HG03432 (cell line): ENCODE measurements around the gene ME2.
"Not testable (repeated sequence)": the region's sequence is repeated elsewhere in the genome, so short reads cannot be mapped to it uniquely, and the experiment has no call there.

ENCODE experiments used
- ATAC-seq: cut with Tn5 transposase; IDR thresholded peaks from one replicate; pipeline ENCODE4 v1.9.1; 2021; ENCODE audit warnings: mild to moderate bottlenecking, moderate library complexity; ENCODE audit not compliant: unreplicated experiment

ME2 gene

GRCh38 chr18:50878345-50879301 lies at the start of gene ME2:
ME2 (plus strand) TSS chr18:50879118; CDS start chr18:50895821, 16,703 bp downstream.
- ATAC-seq, result peak; percentile 97

DNA sequence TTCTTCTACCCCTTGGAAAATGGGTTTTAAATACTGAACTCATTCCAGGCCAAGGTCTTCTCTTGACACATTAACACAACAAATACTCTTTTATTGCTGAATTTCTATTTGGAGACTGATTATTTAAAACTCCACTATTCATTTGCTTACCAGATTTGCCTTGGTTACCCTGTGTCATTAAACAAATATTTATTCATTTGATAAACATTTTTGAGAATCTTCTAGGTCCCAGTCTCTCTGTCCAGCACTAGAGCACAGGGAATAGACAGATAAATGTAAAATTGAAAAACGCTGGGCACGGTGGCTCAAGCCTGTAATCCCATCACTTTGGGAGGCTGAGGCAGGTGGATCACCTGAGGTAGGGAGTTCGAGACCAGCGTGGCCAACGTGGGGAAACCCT lies 49.3 kb upstream of the ME2 start:
- no peak for ATAC-seq

- ATAC-seq, result peak; percentile 66
Observed at GRCh38 chr18:50830544-50830943, 48.4 kb upstream of the ME2 start.

DNA sequence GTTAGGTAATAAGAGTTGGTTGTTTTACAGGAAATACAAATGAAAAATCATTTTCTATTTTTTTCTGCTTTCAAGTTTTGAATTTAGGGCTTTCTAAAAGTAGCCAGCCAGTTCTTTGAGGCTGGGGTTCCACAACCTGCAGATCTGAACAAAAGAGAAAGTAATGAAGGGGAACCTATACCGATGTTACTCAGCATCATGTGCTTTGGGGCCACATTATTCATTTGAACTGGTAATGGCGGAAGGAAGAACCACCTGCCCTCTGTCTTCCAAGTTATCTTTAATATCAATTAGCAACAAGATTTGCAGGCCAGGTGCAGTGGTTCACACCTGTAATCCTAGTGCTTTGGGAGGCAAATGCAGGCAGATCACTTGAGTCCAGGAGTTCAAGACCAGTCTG lies 46.2 kb upstream of the ME2 start:
- ATAC-seq, result peak; percentile 58

DNA sequence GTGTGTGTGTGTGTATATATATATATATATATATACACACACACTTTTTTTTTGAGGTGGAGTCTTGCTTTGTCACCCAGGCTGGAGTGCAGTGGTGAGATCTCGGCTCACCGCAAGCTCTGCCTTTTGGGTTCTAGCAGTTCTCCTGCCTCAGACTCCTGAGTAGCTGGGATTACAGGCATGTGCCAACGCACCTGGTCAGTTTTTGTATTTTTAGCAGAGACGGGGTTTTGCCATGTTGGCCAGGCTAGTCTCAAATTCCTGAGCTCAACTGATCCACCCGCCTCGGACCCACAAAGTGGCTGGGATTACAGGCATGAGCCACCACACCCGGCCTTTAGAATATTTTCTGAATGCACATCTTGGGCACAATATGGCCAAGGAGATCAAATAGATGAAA lies 45.4 kb upstream of the ME2 start:
- not testable (repeated sequence) for ATAC-seq

- ATAC-seq, result no peak
Observed at GRCh38 chr18:50836521-50836957, 42.4 kb upstream of the ME2 start.

GRCh38 chr18:50839341-50839740 lies 39.6 kb upstream of the ME2 start:
- ATAC-seq, result no peak

DNA sequence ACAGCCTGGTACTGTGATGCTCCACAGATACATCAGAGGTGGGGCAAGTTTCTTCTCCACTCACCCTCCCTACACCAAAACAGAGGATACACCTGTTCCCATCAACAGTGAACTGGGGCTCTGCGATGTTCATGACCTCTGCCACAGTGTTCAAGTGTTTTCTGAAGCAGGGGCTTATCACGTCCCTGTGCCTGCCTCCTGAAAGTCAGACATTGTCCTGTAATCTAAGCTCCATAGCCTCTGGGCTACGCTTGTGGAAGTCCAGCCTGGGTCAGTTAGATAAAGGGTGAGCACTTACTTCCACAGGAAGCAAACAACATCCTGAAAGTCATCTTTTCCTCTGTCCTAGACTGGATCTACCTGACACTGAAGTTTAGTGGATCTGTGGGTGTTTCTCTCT lies 38.9 kb upstream of the ME2 start:
- no peak for ATAC-seq

- no peak for ATAC-seq
Observed at GRCh38 chr18:50842846-50843245, 36.1 kb upstream of the ME2 start.

- no peak for ATAC-seq
Observed at GRCh38 chr18:50844554-50844953, 34.4 kb upstream of the ME2 start.

DNA sequence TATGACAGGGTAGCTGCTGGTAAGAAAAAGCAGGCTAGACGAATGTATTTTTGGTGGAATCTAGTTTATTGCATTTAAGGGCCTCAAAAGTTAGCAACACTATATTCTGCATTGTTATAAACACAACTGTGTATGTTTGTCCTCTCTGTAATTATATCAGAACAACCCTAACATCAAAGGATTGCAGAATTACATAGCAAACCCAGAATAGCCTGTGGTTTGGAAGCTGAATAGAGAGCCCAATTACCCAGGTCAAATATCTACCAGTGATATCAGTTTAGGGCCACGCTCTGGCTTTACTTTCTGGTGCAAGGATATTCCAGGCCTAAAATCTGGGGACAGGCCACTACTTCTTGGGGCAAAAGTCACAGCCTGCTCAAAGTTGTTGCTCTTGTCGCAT lies 34.0 kb upstream of the ME2 start:
- ATAC-seq, result no peak

- no peak for ATAC-seq
Observed at GRCh38 chr18:50847192-50847591, 31.7 kb upstream of the ME2 start.

DNA sequence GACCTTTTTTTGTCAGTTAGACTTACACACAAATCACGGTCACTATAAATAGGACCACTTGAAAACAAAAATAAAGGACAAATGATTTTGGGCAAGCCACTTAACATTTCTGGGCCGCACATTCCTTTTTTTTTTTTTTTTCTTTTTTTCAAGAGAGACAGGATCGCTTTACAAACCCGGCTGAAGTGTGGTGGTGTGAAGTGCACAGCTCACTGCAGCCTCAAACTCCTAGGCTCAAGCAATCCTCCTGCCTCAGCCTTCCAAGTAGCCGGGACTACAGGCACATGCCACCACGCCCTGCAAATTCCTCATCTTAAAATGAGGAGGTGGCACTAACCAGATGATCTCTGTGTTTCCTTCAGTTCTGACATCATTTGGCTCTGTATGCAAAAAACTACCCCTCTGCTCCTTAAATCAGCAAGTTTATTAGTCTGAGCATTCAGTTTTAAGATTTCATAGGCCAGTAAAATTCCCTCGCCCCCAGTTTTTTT lies 30.8 kb upstream of the ME2 start:
- no peak for ATAC-seq

GRCh38 chr18:50848991-50849390 lies 29.9 kb upstream of the ME2 start:
- no peak for ATAC-seq

DNA sequence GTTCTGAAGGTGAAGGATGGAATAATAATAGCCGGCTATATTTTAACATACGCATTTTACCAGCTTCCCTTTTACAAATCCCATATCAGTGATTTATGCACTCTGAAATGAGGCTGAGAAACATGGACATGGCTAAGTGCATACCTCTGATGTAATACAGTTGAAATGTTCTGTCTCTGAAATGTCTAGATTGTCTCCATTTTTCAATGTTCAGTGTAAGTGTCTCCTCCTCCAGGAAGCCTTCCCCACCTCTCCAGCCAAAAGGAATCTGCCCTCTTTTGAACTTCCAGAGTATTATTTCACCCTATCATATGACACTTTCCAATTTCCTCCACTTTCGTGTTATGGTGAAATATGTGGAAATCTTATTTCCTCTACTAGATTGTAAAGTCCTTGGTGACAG lies 29.5 kb upstream of the ME2 start:
- ATAC-seq, result no peak

GRCh38 chr18:50850307-50851065 lies 28.4 kb upstream of the ME2 start:
- no peak for ATAC-seq

- no peak for ATAC-seq
Observed at GRCh38 chr18:50853863-50854271, 25.1 kb upstream of the ME2 start.

- ATAC-seq, result no peak
Observed at GRCh38 chr18:50855976-50856757, 22.8 kb upstream of the ME2 start.

DNA sequence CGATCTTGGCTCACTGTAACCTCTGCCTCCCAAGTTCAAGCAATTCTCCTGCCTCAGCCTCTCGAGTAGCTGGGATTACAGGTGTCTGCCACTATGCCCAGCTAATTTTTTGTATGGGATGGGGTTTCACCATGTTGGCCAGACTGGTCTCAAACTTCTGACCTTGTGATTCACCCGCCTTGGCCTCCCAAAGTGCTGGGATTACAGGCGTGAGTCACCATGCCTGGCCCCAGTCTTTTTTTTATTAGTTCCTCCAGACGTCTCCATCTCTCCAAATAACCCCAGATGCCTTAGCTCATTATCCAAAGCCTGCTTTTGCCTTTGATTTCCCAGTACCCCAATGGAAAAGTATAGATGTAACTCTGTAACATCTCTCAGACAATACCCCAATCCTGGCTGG lies 21.8 kb upstream of the ME2 start:
- not testable (repeated sequence) for ATAC-seq

GRCh38 chr18:50857694-50858093 lies 21.2 kb upstream of the ME2 start:
- no peak for ATAC-seq
